Heart left ventricle (tissue), 16 donors: ENCODE results near the gene RHO. TPM values are rescaled to one million over a fixed set of nuclear protein-coding genes. Genes with fewer than 3 reads are reported as not detected.

Experiments
- ATAC-seq, 4 donors: fragments of 200-7000 bp; cut with Tn5 transposase; one replicate each; pipeline ENCODE4 v1.9.1; 2020 to 2022; ENCODE audit warnings: moderate library complexity in 4 of 4, mild to moderate bottlenecking in 3 of 4, moderate number of reproducible peaks in 1 of 4
- DNase-seq, 5 donors: peaks; one replicate each; pipeline ENCODE4 v3.0.0-alpha.2; 2020
- H3K27ac ChIP-seq, 12 donors: fragments of 200-600 bp; sonication (generic) in 4 of 12; one replicate each; pipeline versions ENCODE4 v1.5.0 to v1.8.0; 2016 to 2022; ENCODE audit warnings: mild to moderate bottlenecking in 2 of 12
- H3K27me3 ChIP-seq, 9 donors: fragments of 200-600 bp; sonication (generic) in 2 of 9; one replicate each; pipeline versions ENCODE4 v1.5.1 to v1.8.0; 2016 to 2022; ENCODE audit warnings: mild to moderate bottlenecking in 3 of 9
- H3K36me3 ChIP-seq, 9 donors: fragments of 200-600 bp; sonication (generic) in 2 of 9; one replicate each; pipeline versions ENCODE4 v1.5.0 to v1.8.0; 2018 to 2022; ENCODE audit warnings: mild to moderate bottlenecking in 2 of 9
- H3K4me1 ChIP-seq, 12 donors: fragments of 200-600 bp; sonication (generic) in 4 of 12; one replicate each; pipeline versions ENCODE4 v1.5.0 to v1.8.0; 2016 to 2022; ENCODE audit warnings: mild to moderate bottlenecking in 3 of 12
- H3K4me3 ChIP-seq, 12 donors: fragments of 200-600 bp; sonication (generic) in 4 of 12; one replicate each; pipeline versions ENCODE4 v1.5.0 to v1.8.0; 2017 to 2022; ENCODE audit warnings: mild to moderate bottlenecking in 9 of 12, moderate library complexity in 4 of 12
- H3K9me3 ChIP-seq, 12 donors: fragments of 200-600 bp; sonication (generic) in 4 of 12; one replicate each; pipeline versions ENCODE4 v1.5.0 to v1.8.0; 2016 to 2022; ENCODE audit warnings: mild to moderate bottlenecking in 1 of 12
- POLR2A ChIP-seq, 2 donors: fragments of 450-650 bp; IDR thresholded peaks; one replicate each; pipeline ENCODE4 v1.6.1; 2017; ENCODE audit warnings: antibody characterized with exemption in 2 of 2, mild to moderate bottlenecking in 2 of 2, moderate library complexity in 2 of 2
- WGBS, 4 donors: extraction: QIAGEN DNeasy Blood & Tissue Kit in 2 of 4; methylation state at CpG; one replicate each; pipeline versions ENCODE4 v1.1.5 to v1.1.7; 2013 to 2018; 5-methylcytosine and 5-hydroxymethylcytosine counted together
- intact Hi-C, 10 donors: fragments of 100-400 bp; cut with DNase I; formaldehyde crosslinking; loops; one replicate each; pipeline versions ENCODE4 v1.11.1 to v1.14.2; 2022
- polyA plus RNA-seq, 2 donors: library from polyadenylated mRNA; stranded (reverse); fragments of 200-250 nt; gene quantifications; one replicate each; pipeline ENCODE4 v1.2.3, GENCODE V29; 2013
- total RNA-seq, 9 donors: library from RNA; depleted of rRNA in 2 of 9; stranded (reverse); fragments of >200 nt in 2 of 9; fragmentation: NEBNext Ultra II Directional in 3 of 9; extraction: Animal tissue kit (Norgen Biotek cat#: 25700) in 3 of 9; gene quantifications; one replicate each; pipeline versions ENCODE4 v1.1.0 to v1.2.4, GENCODE V29; 2016 to 2023
- TF ChIP-seq, protein P1 (sequence below), 12 donors: fragments of 200-600 bp; sonication (generic) in 4 of 12; IDR thresholded peaks; one replicate each; pipeline versions ENCODE4 v1.5.0 to v1.8.0; 2018 to 2022; ENCODE audit warnings: antibody characterized with exemption in 12 of 12, mild to moderate bottlenecking in 5 of 12
- donor health status: ischemic (EF 13 %, LVEDD 7.1; RV severe dilation, severe dysfunction).
- donor health status: healthy with polysubstance abuse.
- donor health status: DM: no; HTN: yes; CAD: no.
- donor health status: DM: no; HTN: no; CAD: no.
- donor health status: ischemic (EF 25% LVEDD 6.9; RV normal size, moderate dysfunction).
- donor health status: ischemic (EF 25% LVEDD 5.7; RV mildly dilated, moderate dysfunction).
- donor health status: healthy.
- donor health status: DM: yes; HTN: yes; CAD: no.
- donor health status: ischemic (EF 35%, LVEDD 5.7; RV mildly dilated, moderate dysfunction).
- donor health status: nonischemic (EF 11% LVEDD 7.7; RV severe dilation, severe dysfunction).
- donor health status: DM: yes; HTN: yes; CAD: no.
- donor health status: PGD.
- donor health status: ischemic (EF 29% LVEDD 5.4; RV normal size, mild dysfunction).
- donor health status: nonischemic (EF 23%, LVEDD 6.1; RV moderate dilation, normal function).

The RHO gene
- total and polyA plus RNA-seq, 11 donors: 0.08 TPM; not detected in 10

DNA sequence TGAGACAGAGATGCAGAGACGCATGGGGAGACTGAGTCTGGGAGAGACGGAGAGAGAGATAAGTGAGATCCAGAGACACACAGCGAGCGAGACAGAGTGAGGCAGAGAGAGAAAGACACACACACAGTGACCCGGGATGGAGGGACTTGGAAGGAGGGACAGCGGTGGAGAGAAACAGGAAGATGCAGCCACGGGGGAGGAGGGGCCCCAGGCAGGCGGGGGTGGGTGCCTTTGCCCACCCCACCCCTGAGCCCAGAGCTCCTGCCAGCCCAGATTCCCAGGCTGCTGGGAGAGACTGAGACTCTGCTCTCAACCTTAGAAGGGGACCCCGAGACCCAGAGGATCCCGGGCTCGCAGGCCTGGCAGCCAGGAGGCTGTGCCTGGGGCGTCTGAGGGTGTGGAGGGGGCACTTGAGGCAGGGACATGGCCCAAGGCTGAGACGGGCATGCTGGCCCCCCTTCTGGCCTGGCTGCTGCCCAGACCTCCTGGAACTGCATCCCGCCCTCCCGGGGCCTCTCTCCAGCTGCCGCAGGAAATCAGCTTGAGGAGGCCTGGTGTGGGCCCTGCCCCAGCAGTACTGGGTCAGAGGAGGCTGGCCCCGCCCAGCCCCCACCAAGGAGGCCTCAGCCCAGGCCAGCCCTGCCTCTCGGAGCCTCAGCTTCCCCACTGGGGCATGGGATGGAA lies 32.6 kb downstream of the RHO start:
- Histone ChIP-seq H3K27me3 (no peaks in the 10 kb centered on the region), H3K27ac (peak overlapping the region; percentile 74 to 90 (median 80)), H3K4me1 (peaks cover 19 to 97% (median 71%) of the 10 kb centered on the region in 12 donors), H3K4me3 (peak overlapping the region in 2 of 12 donors; percentile 1 to 8), H3K9me3 (no peaks in the 10 kb centered on the region), H3K36me3 (peaks cover 0 to 99% (median 76%) of the 10 kb centered on the region in 9 donors)
- intact Hi-C loops: loop anchor here in 8 of 10 donors (5.0 kb wide), 5 partner anchors 36 to 69 kb away; partner anchors contain the start of gene PLXND1 (in 1 of the 8)
- DNase-seq: peak; percentile 86 to 94 (median 89)
- 21 to 35% (median 24%) methylated on average over 15 to 18 of the region's 18 CpGs for WGBS, 4 donors
- ATAC-seq: peak; percentile 73 to 88 (median 81)
- no peak for TF ChIP-seq POLR2A (IDR thresholded peaks at IDR 0.05)
- TF ChIP-seq, protein P1, sequence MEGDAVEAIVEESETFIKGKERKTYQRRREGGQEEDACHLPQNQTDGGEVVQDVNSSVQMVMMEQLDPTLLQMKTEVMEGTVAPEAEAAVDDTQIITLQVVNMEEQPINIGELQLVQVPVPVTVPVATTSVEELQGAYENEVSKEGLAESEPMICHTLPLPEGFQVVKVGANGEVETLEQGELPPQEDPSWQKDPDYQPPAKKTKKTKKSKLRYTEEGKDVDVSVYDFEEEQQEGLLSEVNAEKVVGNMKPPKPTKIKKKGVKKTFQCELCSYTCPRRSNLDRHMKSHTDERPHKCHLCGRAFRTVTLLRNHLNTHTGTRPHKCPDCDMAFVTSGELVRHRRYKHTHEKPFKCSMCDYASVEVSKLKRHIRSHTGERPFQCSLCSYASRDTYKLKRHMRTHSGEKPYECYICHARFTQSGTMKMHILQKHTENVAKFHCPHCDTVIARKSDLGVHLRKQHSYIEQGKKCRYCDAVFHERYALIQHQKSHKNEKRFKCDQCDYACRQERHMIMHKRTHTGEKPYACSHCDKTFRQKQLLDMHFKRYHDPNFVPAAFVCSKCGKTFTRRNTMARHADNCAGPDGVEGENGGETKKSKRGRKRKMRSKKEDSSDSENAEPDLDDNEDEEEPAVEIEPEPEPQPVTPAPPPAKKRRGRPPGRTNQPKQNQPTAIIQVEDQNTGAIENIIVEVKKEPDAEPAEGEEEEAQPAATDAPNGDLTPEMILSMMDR (IDR thresholded peaks at IDR 0.05): no peak

- intact Hi-C loops: loop anchor here in 8 of 10 donors (5.0 kb wide), 5 partner anchors 36 to 69 kb away; partner anchors contain the start of gene PLXND1 (in 1 of the 8)
- Histone ChIP-seq H3K9me3 (no peaks in the 10 kb centered on the region), H3K27me3 (no peaks in the 10 kb centered on the region), H3K36me3 (peaks cover 0 to 99% (median 76%) of the 10 kb centered on the region in 9 donors), H3K4me3 (no peak overlapping the region), H3K4me1 (peaks cover 19 to 97% (median 70%) of the 10 kb centered on the region in 12 donors), H3K27ac (peak overlapping the region; percentile 74 to 90 (median 80))
- ATAC-seq (no peak), DNase-seq (peak in 1 of 5 donors; percentile 16)
- TF ChIP-seq POLR2A (IDR thresholded peaks at IDR 0.05): no peak
- TF ChIP-seq, protein P1 (IDR thresholded peaks at IDR 0.05): no peak
- WGBS, 4 donors: 68 to 75% (median 71%) methylated on average over 14 to 18 of the region's 18 CpGs
These were observed 33.3 kb downstream of the RHO start for GRCh38 chr3:129561619-129562248.

GRCh38 chr3:129562803-129563202 lies 34.4 kb downstream of the RHO start:
- no peak overlapping the region for H3K4me3 ChIP-seq
- no peak for ATAC-seq
- no peaks in the 10 kb centered on the region for H3K27me3 ChIP-seq
- H3K27ac ChIP-seq: peak overlapping the region in 2 of 12 donors; percentile 45 to 87
- TF ChIP-seq, protein P1 (IDR thresholded peaks at IDR 0.05): no peak
- no peak for TF ChIP-seq POLR2A (IDR thresholded peaks at IDR 0.05)
- H3K36me3 ChIP-seq: peaks cover 0 to 99% (median 76%) of the 10 kb centered on the region in 9 donors
- intact Hi-C loops: loop anchor here in 8 of 10 donors (5.0 kb wide), 5 partner anchors 34 to 71 kb away; partner anchors contain the start of gene PLXND1 (in 1 of the 8)
- no peaks in the 10 kb centered on the region for H3K9me3 ChIP-seq
- H3K4me1 ChIP-seq: peaks cover 16 to 96% (median 75%) of the 10 kb centered on the region in 12 donors
- WGBS, 4 donors: 85 to 89% (median 87%) methylated on average over 19 of the region's 19 CpGs
- no peak for DNase-seq

DNA sequence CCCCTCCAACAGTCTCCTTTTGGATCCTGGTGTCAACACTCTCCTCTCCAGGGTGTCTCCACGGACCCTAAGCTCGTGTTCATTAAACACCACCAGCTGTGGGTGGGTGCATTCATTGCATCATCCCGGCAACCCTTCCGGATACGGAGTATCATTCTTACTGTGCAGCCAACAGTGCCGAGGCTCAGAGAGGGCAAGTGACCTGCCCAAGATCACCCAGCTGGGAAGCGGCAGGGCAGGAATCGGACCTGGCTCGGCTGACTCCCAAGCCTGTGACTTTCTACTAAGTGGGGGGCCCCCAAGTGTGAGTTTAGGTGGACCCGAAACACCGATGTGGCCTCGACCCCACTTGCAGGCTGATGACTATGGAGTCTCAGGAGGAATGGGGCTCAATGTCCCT lies 34.9 kb downstream of the RHO start:
- no peaks in the 10 kb centered on the region for H3K9me3 ChIP-seq
- DNase-seq: no peak
- peak overlapping the region in 10 of 12 donors; percentile 22 to 87 (median 44) for H3K27ac ChIP-seq
- peaks cover 0 to 99% (median 76%) of the 10 kb centered on the region in 9 donors for H3K36me3 ChIP-seq
- no peak overlapping the region for H3K4me3 ChIP-seq
- ATAC-seq: no peak
- intact Hi-C loops: loop anchor here in 8 of 10 donors (5.0 kb wide), 5 partner anchors 34 to 71 kb away; partner anchors contain the start of gene PLXND1 (in 1 of the 8)
- H3K27me3 ChIP-seq: no peaks in the 10 kb centered on the region
- H3K4me1 ChIP-seq: peaks cover 15 to 94% (median 73%) of the 10 kb centered on the region in 12 donors
- 86 to 90% (median 87%) methylated on average over 12 of the region's 12 CpGs for WGBS, 4 donors
- no peak for TF ChIP-seq POLR2A (IDR thresholded peaks at IDR 0.05)
- TF ChIP-seq, protein P1 (IDR thresholded peaks at IDR 0.05): no peak
